KOPT-K1 (cell line): Measurements from ENCODE around the gene RPL22L1.

ENCODE experiments used
- H3K27ac ChIP-seq: fragments of 200-600 bp; sonication (generic); 2 replicates; pipeline ENCODE4 v1.5.1; 2016; ENCODE audit warnings: antibody characterized with exemption, mild to moderate bottlenecking, low read depth, low read length; ENCODE audit not compliant: poor library complexity, severe bottlenecking
- H3K36me3 ChIP-seq: fragments of 200-600 bp; sonication (generic); 2 replicates; pipeline ENCODE4 v1.5.1; 2017; ENCODE audit warnings: antibody characterized with exemption, mild to moderate bottlenecking, low read length, moderate library complexity; ENCODE audit not compliant: insufficient read depth
- H3K9me3 ChIP-seq: fragments of 200-600 bp; sonication (generic); 2 replicates; pipeline ENCODE4 v1.5.1; 2017; ENCODE audit warnings: antibody characterized with exemption, low read length, mild to moderate bottlenecking; ENCODE audit not compliant: insufficient read depth, poor library complexity, severe bottlenecking

Gene RPL22L1

DNA sequence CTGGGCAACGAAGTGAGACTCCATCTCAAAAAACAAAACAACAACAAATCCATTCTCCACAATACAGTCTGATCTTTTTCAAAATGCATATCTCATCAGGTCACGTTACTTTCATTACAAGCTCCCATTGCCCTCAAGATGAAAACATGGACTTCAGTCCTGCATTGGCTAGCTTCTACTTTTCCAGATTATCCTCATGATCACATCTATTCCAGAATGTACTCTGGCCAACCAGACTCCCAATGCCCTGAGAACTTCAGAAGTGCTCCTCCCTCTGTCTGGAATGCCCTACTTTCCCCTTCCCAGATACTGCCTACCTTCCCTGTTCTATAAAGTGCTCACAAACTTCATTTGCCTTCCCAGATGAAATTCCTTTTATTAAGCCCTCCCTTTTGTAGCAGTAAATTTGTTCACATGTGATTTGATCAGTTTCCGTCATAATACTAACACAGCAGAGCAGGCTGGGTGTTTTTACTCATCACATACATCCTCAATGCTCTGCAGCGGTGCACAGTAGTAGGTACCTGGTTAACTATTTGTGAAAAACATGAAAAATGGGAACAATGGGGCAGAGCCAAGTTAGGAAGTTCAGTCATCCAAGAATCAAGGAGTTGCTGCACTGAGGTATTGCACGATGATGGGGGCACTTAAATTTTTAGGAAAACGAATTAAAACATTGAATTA is 5.3 kb downstream of the RPL22L1 start:
- Histone ChIP-seq H3K36me3 (peaks cover 48% of the 10 kb centered on the region), H3K9me3 (no peaks in the 10 kb centered on the region), H3K27ac (no peak overlapping the region)

GRCh38 chr3:170863816-170864215 is 6.2 kb downstream of the RPL22L1 start:
- Histone ChIP-seq H3K27ac (no peak overlapping the region), H3K36me3 (peaks cover 48% of the 10 kb centered on the region), H3K9me3 (no peaks in the 10 kb centered on the region)

- Histone ChIP-seq H3K36me3 (peaks cover 39% of the 10 kb centered on the region), H3K27ac (no peak overlapping the region), H3K9me3 (no peaks in the 10 kb centered on the region)
Measured at GRCh38 chr3:170862618-170863374, 7.2 kb downstream of the RPL22L1 start.

DNA sequence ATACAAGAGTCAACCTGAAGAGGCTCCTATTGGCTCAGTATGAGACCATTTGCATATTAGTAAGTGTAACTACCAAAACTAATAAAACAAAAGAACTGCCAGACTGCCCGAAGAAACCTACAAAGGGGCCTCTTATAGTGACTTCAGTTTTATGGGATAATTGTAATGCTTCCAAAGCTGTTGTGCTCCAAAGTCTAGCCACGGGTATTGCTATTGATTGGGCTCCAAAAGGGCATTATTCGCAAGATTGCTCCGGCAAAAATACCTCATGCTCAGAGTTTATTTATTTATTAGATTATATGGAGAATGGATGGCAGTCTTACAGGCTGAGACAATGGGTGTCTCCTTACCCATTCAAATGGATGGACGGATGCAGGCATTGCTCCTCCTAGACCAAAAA is 11.4 kb downstream of the RPL22L1 start:
- H3K9me3 ChIP-seq: no peaks in the 10 kb centered on the region
- H3K36me3 ChIP-seq: no peaks in the 10 kb centered on the region
- H3K27ac ChIP-seq: no peak overlapping the region

DNA sequence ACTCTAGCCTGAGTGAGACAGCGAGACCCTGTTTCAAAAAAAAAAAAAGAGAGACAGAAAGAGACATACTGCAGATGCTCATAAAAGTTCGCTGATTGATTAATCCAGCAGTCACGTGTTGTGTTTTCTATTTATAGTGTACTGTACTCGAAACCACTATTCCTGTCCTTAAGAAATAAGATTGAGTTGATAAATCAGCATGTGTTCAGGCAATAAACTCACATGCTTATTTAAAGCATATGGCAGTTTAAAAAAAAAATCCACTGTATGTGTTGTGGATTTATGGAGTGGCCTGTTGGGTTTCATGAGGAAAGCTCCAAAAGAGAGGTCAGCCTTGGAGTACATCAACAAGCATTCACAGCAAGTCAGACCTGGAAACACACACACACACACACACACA is 17.7 kb downstream of the RPL22L1 start:
- H3K36me3 ChIP-seq: no peaks in the 10 kb centered on the region
- H3K27ac ChIP-seq: no peak overlapping the region

DNA sequence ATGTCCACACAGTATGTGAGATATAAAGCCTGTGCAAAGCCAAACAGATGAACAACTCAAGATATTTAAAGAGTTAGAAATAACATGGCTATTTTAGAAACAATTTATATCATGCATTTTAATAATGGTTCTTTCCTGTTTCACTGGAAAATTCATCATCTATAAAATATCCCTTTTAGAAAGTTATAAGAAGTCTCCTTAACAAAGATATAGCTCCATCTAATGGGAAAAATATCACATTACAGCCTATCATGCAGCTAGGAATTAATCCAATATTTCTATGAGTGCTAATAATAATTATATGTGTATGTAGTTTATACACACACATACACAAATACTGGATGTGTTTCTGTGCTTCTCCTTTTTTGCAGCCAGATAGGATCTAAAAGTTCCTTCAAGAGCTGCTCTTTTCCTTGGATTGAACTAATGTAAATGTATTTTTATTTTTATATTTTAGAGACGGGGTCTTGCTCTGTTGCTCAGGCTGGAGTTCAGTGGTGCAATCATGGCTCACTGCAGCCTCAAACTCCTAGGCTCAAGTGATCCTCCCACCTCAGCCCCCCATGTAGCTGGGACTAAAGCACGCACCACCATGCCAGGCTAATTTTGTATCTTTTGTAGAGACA is 21.6 kb downstream of the RPL22L1 start:
- no peak overlapping the region for H3K27ac ChIP-seq
- H3K9me3 ChIP-seq: peaks cover 5% of the 10 kb centered on the region
- no peaks in the 10 kb centered on the region for H3K36me3 ChIP-seq

More for the DNA sequence above, 17.7 kb downstream of the RPL22L1 start:
- H3K9me3 ChIP-seq: no peaks in the 10 kb centered on the region

GRCh38 chr3:170844377-170844776 is 25.6 kb downstream of the RPL22L1 start:
- H3K36me3 ChIP-seq: no peaks in the 10 kb centered on the region
- no peak overlapping the region for H3K27ac ChIP-seq
- H3K9me3 ChIP-seq: peaks cover 5% of the 10 kb centered on the region

- Histone ChIP-seq H3K36me3 (no peaks in the 10 kb centered on the region), H3K27ac (no peak overlapping the region), H3K9me3 (peaks cover 5% of the 10 kb centered on the region)
Measured at GRCh38 chr3:170840291-170840859, 29.6 kb downstream of the RPL22L1 start.

DNA sequence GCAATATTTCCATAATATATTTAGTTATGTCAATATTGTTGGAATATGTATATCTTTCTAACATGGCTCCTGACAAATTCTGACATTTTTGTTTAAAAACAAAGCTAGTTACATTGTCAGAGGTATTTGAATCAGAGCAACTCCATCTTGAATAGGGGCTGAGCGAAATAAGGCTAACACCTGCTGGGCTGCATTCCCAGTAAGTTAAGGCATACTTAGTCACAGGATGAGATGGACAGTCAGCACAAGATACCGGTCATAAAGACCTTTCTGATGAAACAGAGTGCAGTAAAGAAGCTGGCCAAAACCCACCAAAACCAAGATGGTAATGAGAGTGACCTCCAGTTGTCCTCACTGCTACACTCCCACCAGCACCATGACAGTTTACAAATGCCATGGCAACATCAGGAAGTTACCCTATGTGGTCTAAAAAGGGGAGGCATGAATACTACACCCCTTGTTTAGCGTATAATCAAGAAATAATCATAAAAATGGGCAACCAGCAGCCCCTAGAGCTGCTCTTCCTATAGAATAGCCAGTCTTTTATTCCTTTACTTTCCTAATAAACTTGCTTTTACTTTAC is 30.4 kb downstream of the RPL22L1 start:
- Histone ChIP-seq H3K9me3 (peaks cover 3% of the 10 kb centered on the region), H3K27ac (no peak overlapping the region), H3K36me3 (no peaks in the 10 kb centered on the region)

GRCh38 chr3:170836491-170836890 is 33.5 kb downstream of the RPL22L1 start:
- no peak overlapping the region for H3K27ac ChIP-seq
- no peaks in the 10 kb centered on the region for H3K9me3 ChIP-seq
- no peaks in the 10 kb centered on the region for H3K36me3 ChIP-seq

DNA sequence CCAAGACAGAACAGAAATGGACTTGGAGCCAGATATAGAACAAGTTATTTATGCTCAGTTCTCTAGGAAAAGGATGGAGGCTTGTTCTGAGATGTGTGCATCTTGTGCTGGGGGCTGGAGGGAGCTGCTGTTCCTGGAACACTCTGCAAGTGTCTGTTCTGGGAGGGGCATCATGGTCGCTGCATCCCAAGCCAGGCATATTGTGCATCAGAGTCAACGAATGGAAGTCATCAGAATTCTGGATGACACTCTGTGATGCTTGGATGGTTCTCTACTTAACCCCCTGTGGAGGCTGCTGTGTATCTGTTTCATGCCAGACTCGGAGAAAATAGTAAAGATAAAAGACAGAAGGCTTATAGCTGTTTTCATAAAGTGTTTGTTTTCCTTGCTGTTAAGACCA is 34.7 kb downstream of the RPL22L1 start:
- H3K9me3 ChIP-seq: no peaks in the 10 kb centered on the region
- H3K27ac ChIP-seq: no peak overlapping the region
- H3K36me3 ChIP-seq: no peaks in the 10 kb centered on the region

DNA sequence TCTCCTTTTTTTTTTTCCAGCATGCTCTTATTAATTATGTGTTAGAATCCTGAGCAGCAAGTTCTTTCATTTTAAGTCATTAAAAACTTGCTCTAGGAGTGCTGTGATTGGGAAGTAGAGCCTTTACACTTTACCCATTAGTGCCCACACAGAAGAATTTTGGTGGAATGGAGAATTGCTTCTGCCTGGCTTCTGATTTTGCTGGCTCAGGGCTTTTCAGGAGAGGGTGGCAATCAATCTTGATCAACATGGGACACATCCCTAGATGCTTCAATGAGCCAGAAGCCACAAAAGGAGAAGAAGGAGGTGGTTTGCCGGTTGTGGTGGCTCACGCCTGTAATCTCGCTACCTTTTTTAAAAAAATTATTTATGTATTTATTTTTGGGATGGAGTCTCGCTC is 39.4 kb downstream of the RPL22L1 start:
- Histone ChIP-seq H3K36me3 (no peaks in the 10 kb centered on the region), H3K27ac (no peak overlapping the region), H3K9me3 (no peaks in the 10 kb centered on the region)

GRCh38 chr3:170829546-170830272 is 40.3 kb downstream of the RPL22L1 start:
- Histone ChIP-seq H3K9me3 (no peaks in the 10 kb centered on the region), H3K27ac (no peak overlapping the region), H3K36me3 (no peaks in the 10 kb centered on the region)

- Histone ChIP-seq H3K9me3 (no peaks in the 10 kb centered on the region), H3K27ac (no peak overlapping the region), H3K36me3 (no peaks in the 10 kb centered on the region)
Measured at GRCh38 chr3:170826047-170826446, 43.9 kb downstream of the RPL22L1 start.
